Calu3 (cell line): ENCODE measurements around the gene STPG4. TPM values are rescaled to one million over a fixed set of nuclear protein-coding genes. Genes with fewer than 3 reads are reported as not detected.

ENCODE experiments used
- BruUV-seq: library from RNA; stranded (reverse); fragments of 400-500 nt; replicated peaks from 2 replicates; lab custom pipeline; 2021; lab: Mats Ljungman, UMichigan
- CTCF ChIA-PET: fragments of 300-600 bp; sonication (Branson Sonifier 250); formaldehyde crosslinking; loops from one replicate; lab custom pipeline; 2022; ENCODE audit warnings: antibody characterized with exemption; lab: Charles Lee
- DNase-seq: peaks from one replicate; pipeline ENCODE4 v3.0.0; 2022
- H3K27ac Mint-ChIP-seq: one replicate; pipeline ENCODE4 v1.8.0; 2022; ENCODE audit warnings: mixed read lengths; ENCODE audit not compliant: unreplicated experiment
- H3K27me3 Mint-ChIP-seq: one replicate; pipeline ENCODE4 v1.8.0; 2022; ENCODE audit warnings: mixed read lengths; ENCODE audit not compliant: unreplicated experiment
- H3K36me3 Mint-ChIP-seq: one replicate; pipeline ENCODE4 v1.8.0; 2022; ENCODE audit warnings: mild to moderate bottlenecking, moderate library complexity, mixed read lengths; ENCODE audit not compliant: insufficient read depth, unreplicated experiment
- H3K4me1 Mint-ChIP-seq: one replicate; pipeline ENCODE4 v1.8.0; 2022; ENCODE audit warnings: mild to moderate bottlenecking, low read depth, mixed read lengths; ENCODE audit not compliant: unreplicated experiment
- H3K4me3 Mint-ChIP-seq: one replicate; pipeline ENCODE4 v1.8.0; 2022; ENCODE audit warnings: mild to moderate bottlenecking, low read depth, moderate library complexity, mixed read lengths; ENCODE audit not compliant: unreplicated experiment
- H3K9me3 Mint-ChIP-seq: one replicate; pipeline ENCODE4 v1.8.0; 2022; ENCODE audit warnings: low read depth, mixed read lengths; ENCODE audit not compliant: unreplicated experiment
- intact Hi-C: fragments of 100-400 bp; cut with micrococcal nuclease; formaldehyde crosslinking; loops from one replicate; pipeline ENCODE4 v1.10.0; 2022; ENCODE audit not compliant: unreplicated experiment
- total RNA-seq: library from RNA; stranded (reverse); gene quantifications from 2 replicates; pipeline ENCODE4 v1.2.3, GENCODE V29; 2022
- TF ChIP-seq, protein P1 (sequence below): fragments of 200-600 bp; IDR thresholded peaks from one replicate; pipeline ENCODE4 v1.8.0; 2022; ENCODE audit warnings: antibody characterized with exemption; ENCODE audit not compliant: unreplicated experiment

Gene STPG4
- total RNA-seq, 1 experiment from 2014 or later, result 12.7 TPM

DNA sequence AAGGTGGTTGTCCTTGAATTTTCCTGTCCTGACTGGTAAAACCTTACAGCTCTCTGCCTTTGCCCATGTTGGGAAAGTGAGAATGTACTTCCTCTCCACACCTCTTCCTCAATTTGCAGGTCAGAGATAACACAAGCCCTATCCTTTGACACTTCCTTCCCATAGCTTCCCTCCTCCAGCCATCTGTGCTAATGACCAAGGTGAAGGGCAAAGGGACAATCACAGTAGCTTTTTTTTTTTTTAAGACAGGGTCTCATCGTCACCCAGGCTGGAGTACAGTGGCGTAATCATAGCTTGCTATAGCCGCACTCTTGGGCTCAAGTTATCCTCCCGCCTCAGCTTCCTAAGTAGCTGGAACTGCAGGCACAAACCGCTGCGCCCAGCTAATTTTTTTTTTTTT is 24.3 kb upstream of the STPG4 start:
- H3K4me1 Mint-ChIP-seq, result peaks cover 17% of the 10 kb centered on the region
- CTCF ChIA-PET, result interaction anchor here (0.7 kb wide), 2 partner anchors 26 to 131 kb away, joined by 5 to 6 read pairs; no protein-coding TSS in a partner anchor
- no peak overlapping the region for H3K27ac Mint-ChIP-seq
- H3K4me3 Mint-ChIP-seq, result no peak overlapping the region
- TF ChIP-seq, protein P1, sequence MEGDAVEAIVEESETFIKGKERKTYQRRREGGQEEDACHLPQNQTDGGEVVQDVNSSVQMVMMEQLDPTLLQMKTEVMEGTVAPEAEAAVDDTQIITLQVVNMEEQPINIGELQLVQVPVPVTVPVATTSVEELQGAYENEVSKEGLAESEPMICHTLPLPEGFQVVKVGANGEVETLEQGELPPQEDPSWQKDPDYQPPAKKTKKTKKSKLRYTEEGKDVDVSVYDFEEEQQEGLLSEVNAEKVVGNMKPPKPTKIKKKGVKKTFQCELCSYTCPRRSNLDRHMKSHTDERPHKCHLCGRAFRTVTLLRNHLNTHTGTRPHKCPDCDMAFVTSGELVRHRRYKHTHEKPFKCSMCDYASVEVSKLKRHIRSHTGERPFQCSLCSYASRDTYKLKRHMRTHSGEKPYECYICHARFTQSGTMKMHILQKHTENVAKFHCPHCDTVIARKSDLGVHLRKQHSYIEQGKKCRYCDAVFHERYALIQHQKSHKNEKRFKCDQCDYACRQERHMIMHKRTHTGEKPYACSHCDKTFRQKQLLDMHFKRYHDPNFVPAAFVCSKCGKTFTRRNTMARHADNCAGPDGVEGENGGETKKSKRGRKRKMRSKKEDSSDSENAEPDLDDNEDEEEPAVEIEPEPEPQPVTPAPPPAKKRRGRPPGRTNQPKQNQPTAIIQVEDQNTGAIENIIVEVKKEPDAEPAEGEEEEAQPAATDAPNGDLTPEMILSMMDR, result no peak
- BruUV-seq, result no TSS peak
- no peaks in the 10 kb centered on the region for H3K9me3 Mint-ChIP-seq
- no peaks in the 10 kb centered on the region for H3K27me3 Mint-ChIP-seq
- H3K36me3 Mint-ChIP-seq, result peaks cover 30% of the 10 kb centered on the region
- no peak for DNase-seq
- intact Hi-C loops, result no loop called here

DNA sequence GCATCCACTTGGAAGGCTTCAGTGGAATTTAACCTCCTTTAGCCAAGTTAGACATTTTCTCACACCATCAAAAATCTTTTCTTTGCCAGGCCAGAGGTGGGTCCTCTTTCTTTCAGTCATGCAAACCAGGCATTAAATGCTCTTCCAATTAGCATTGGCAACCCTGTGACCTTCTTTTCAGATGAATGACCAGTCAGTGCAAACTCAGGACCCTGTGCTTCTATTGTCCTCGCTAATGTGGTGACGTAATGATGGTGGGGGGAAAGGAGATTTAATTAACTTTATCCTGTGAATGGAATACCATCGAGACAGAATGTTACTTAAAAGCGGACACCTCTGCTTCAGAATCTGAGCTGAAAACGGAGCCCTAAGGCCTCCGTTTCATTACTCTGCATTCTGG is 23.2 kb upstream of the STPG4 start:
- DNase-seq, result no peak
- CTCF ChIA-PET, result interaction anchor here (0.6 kb wide), 1 partner anchor 1267 kb away, joined by 3 read pairs; no protein-coding TSS in a partner anchor
- Mint-ChIP-seq H3K4me1 (peaks cover 17% of the 10 kb centered on the region), H3K27ac (no peak overlapping the region), H3K36me3 (peaks cover 40% of the 10 kb centered on the region), H3K4me3 (no peak overlapping the region), H3K27me3 (no peaks in the 10 kb centered on the region), H3K9me3 (no peaks in the 10 kb centered on the region)
- BruUV-seq, result no TSS peak
- TF ChIP-seq, protein P1, result no peak
- intact Hi-C loops, result no loop called here

DNA sequence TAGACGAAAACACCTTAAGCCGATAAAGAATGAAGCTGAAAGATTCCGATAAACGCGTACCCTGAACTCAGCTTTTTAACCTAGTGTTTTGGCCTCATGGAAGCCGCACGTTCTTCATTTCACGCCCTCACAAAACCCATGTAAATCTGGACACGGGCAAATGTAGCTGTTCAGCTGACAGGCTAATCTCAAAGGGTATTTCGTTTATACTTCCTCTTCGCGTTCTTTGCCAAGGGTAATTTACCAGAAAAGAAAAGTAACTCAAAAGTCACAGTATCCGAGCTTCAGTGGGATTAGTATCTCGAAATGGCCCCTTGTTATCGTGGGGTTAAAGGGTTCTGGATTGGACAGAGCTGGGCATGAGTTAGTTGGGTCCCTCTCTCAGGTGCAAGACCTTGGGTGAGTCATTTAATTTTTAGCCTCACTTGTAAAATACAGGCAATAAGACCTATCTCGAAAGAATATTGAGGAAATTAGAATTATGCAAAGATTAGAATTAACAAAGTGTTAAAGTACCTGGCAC is 22.0 kb upstream of the STPG4 start:
- Mint-ChIP-seq H3K4me1 (peaks cover 17% of the 10 kb centered on the region), H3K36me3 (peaks cover 52% of the 10 kb centered on the region), H3K27ac (peak overlapping the region; percentile 99), H3K4me3 (peak overlapping the region; percentile 100), H3K27me3 (no peaks in the 10 kb centered on the region), H3K9me3 (no peaks in the 10 kb centered on the region)
- TF ChIP-seq, protein P1, result no peak
- intact Hi-C loops, result no loop called here
- TSS peak; percentile 33 for BruUV-seq
- DNase-seq, result no peak
- CTCF ChIA-PET, result no interaction called here

DNA sequence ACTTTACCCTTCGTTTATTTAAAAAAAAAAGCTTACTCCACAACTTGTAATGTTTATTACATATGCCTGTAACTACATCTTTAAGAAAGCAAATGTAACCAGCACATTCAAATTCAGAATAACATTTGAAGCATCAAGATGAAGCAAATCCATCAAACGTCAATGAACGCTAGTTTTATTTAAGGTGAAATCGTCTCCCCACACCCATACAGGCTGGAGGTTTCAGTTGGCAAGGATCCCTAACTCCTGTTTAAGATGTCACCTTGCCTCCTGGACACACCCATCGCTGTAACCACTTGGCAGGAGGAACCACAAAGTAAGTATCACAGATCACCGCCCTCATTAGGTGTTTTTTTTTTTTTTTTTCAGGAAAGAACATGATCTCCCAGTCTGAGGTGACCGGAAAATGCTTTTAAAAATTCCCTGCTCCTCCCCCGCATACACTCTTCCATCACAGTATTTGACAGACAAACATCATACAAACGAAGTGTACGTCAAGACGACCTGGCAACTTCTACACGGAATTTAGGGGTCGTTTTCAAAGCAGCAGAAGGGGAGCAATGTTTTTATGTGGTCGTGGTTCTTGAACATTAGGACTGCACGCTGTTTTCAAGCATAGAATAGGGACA is 19.7 kb upstream of the STPG4 start:
- H3K27me3 Mint-ChIP-seq, result no peaks in the 10 kb centered on the region
- CTCF ChIA-PET, result interaction anchor here (1.6 to 2.6 kb wide), 2 partner anchors 138 to 148 kb away, joined by 6 to 10 read pairs; no protein-coding TSS in a partner anchor
- BruUV-seq, result no TSS peak
- peaks cover 74% of the 10 kb centered on the region for H3K36me3 Mint-ChIP-seq
- H3K4me3 Mint-ChIP-seq, result peak overlapping the region; percentile 100
- no peaks in the 10 kb centered on the region for H3K9me3 Mint-ChIP-seq
- H3K4me1 Mint-ChIP-seq, result peaks cover 36% of the 10 kb centered on the region
- DNase-seq, result peak; percentile 76
- TF ChIP-seq, protein P1, result no peak
- intact Hi-C loops, result loop anchor here (5.0 kb wide), 2 partner anchors 98 to 158 kb away; no protein-coding TSS in a partner anchor
- H3K27ac Mint-ChIP-seq, result peak overlapping the region; percentile 99
